ENCODE measurements around the gene ARHGAP10.

ARHGAP10 gene

GRCh38 chr4:147799986-147800555 is 68.2 kb downstream of the ARHGAP10 start:
- peak; percentile 92 for DNase-seq

- DNase-seq, result no peak
These were observed 69.9 kb downstream of the ARHGAP10 start for GRCh38 chr4:147801820-147802219.

DNA sequence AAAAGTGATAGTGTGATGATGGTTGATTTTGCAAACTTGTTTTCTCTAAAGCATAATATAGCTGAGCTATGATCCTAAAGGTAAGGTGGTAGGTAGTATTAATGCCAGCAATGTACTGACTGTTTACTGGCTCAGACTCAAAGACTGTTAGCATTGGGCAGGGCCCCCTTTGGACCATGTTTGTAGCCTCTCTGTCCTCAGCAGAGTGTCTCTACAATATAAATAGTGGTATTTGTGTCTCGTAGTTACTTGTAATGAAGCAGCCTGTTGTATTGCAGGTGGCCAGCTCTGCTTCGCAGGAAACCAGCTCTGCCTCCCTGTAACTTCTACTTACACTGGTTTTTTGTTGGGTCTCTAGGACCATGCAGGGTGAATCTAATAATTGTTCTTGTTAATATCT is 70.5 kb downstream of the ARHGAP10 start:
- no peak for DNase-seq

GRCh38 chr4:147805946-147806345 is 74.1 kb downstream of the ARHGAP10 start:
- no peak for DNase-seq

DNA sequence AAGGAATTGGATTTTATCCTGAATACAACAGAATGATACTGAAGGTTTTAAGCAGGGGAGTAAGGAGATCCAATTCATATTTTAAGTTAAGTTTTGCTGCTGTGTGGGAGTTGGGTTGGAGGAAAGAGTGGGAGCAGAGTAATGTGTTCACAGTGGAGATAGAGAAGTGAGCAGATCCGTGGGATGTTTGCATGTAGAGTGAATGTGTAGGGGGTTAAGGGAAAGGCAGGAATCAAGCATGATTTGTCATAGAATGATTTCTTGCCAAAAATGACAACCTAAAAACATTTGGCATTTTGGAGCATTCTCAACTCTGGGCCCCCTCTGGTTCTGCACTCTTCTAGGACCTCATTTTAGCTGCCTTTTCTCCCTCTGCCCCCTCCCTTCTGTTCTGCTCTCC is 76.6 kb downstream of the ARHGAP10 start:
- DNase-seq, result no peak

GRCh38 chr4:147809211-147809610 is 77.3 kb downstream of the ARHGAP10 start:
- no peak for DNase-seq

DNA sequence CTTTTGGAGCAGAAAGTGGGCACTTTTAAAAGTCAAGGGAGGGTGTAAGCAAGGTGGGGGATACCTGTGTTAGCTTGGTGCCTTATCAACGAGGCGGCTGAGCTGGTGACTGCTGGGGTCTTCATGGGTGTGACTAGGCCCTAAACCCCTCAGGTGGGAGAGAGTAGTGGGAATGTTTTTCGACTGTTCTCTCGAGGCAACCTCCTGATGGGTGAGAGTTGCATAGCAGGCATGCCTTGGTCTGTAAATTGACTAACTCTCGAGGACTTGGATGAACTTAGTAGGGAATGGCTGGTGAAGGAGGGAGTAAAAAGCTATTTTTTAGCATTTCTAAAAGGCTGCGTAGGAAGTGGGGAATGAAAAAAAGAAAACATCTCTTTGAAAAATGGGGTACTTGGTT is 80.0 kb downstream of the ARHGAP10 start:
- DNase-seq, result no peak

DNA sequence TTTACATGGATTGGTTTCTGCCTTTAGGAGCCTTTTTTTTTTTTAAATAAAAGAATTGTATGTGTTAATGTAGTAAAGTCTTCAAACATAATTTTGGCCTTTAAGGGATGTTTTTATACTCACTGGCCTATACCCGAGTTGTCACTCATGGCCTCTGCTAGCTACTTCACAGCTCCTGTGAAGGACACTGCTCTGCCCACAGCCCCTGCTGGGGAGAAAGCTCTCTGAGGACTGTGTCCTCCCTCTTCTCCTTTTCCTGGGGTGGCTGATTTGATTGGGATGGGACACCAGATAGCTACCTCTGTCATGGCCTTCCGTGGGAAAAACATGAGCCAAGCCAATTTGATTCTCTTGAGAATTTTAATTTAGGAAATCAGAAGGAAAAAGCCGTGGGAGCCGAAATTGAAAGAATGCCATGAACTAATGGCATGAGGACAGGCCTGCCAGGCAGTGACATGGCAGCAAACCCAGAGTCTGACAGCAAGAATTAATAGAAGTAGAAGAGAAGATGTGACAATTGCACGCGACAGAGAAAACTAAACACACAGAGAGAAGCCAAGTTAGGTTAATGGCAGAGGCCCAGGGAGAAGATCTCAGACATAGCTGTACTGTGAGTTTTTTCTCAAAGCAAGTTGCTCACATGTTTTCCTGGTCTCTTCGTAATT is 81.4 kb downstream of the ARHGAP10 start:
- DNase-seq, result no peak

- DNase-seq, result no peak
These were observed 82.1 kb downstream of the ARHGAP10 start for GRCh38 chr4:147813973-147814372.

- DNase-seq, result no peak
These were observed 82.5 kb downstream of the ARHGAP10 start for GRCh38 chr4:147814376-147814775.

DNA sequence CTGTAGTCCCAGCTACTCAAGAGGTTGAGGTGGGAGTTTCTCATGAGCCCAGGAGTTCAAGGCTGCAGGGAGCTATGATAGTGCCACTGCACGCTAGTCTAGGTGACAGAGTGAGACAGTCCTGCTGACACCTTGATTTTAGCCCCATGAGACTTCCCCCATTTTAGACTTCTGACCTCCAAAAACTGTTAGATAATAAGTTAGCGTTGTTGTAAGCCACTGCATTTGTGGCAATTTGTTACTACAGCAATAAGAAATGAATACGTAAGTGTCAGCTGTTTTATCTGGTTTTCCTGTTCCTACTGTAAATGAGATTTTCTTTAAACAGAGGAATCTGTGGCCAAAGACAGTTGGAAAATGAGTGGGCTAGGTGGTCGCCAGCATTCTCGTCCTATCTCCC is 83.9 kb downstream of the ARHGAP10 start:
- DNase-seq, result no peak

- no peak for DNase-seq
These were observed 84.7 kb downstream of the ARHGAP10 start for GRCh38 chr4:147816382-147817254.

GRCh38 chr4:147820975-147821374 is 89.1 kb downstream of the ARHGAP10 start:
- no peak for DNase-seq

DNA sequence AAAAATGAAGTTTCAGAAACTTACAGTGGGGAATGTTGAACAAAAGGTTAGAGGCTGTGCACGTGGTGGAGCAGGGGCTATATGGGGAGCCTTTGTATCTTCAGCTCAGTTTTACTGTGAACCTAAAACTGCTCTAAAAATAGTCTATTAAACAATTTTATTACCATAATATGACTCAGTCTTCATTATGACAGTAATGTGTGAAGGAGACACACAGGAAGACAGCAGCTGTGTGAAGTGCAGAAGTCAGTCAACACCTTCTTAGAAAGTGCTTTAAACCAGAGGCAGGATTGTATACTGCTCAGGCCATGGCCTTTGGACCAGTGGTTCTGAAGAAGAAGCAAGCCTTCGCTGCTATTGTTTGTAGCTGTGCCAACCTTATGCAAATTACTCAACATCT is 89.7 kb downstream of the ARHGAP10 start:
- DNase-seq, result peak; percentile 29

GRCh38 chr4:147822128-147822527 is 90.2 kb downstream of the ARHGAP10 start:
- DNase-seq, result no peak

DNA sequence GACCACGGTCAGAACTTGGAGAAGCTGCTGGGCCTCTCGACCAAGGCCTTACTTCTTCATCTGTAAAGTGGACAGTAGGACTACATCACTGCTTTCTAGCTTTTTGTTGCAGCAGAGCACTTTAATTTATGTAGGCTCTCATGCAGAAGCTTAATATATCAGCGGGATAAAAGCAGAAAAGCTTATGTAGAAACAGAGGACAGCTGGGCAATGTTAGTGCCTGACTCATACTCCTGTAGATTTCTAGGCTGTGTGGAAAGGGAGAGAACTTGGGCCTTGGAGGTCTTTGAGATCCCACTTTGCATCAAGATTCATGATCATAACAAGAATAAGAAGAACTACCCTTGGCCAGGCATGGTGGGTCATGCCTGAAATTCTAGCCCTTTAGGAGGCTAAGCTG is 91.2 kb downstream of the ARHGAP10 start:
- no peak for DNase-seq

DNA sequence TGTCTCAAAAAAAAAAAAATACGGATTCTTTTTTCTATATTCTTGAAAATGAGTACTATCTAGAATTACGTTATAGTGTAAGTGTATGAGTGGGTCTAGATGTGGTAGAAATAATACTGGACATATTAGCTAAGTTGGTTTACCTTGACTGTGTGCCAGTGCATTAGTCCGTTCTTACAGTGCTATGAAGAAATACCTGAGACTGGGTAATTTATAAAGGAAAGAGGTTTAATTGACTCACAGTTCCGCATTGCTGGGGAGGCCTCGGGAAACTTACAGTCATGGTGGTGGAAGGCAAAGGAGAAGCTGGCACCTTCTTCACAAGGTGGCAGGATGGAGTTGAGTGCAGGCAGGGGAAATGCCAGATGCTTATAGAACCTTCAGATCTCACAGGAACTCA is 92.4 kb downstream of the ARHGAP10 start:
- no peak for DNase-seq

- no peak for DNase-seq
These were observed 93.0 kb downstream of the ARHGAP10 start for GRCh38 chr4:147824884-147825283.

- no peak for DNase-seq
These were observed 93.8 kb downstream of the ARHGAP10 start for GRCh38 chr4:147825451-147826287.

DNA sequence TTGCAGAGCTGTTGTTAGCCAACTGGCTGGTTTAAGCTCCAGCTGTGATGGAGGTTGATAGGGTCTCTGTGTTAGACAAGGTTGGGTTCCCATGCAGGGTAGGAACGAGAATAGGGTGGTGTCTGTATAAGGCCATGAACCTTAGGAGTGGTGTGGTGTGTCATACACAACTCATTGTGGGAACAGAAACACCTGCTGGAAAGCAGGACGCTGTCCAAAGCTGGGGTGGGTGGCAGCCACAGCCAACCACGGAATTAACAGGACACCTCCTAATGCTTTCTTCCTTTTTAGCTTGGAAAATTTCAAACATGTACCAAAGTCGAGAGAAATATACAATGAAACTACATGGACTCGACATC is 94.4 kb downstream of the ARHGAP10 start:
- DNase-seq, result no peak

DNA sequence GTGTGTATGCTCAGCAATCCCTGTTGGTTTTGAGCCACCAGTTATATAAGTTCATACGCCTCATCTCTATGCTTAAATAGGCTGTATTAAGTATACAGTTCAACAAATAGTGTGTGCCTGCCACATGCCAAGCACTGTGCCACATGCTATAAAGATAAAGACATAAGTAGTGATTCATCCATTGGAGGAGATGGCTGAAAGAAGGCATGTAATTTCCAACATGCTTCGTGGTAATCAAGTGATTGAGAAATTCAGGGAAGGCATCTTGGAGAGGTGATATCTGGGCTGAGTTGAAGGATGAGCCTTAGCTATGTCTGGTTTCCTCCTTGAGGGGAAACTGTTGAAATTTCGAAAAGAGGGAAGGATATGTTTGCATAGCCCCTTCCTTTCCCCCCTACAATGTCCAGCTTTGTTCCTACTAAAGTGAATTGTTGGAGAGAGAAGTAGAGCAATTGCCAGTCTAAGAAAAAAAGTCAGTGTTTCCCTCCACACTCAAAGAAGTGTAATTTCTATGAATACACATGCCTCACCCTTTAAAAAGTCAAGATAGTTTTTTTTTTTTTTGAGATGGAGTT is 96.5 kb downstream of the ARHGAP10 start:
- no peak for DNase-seq

DNA sequence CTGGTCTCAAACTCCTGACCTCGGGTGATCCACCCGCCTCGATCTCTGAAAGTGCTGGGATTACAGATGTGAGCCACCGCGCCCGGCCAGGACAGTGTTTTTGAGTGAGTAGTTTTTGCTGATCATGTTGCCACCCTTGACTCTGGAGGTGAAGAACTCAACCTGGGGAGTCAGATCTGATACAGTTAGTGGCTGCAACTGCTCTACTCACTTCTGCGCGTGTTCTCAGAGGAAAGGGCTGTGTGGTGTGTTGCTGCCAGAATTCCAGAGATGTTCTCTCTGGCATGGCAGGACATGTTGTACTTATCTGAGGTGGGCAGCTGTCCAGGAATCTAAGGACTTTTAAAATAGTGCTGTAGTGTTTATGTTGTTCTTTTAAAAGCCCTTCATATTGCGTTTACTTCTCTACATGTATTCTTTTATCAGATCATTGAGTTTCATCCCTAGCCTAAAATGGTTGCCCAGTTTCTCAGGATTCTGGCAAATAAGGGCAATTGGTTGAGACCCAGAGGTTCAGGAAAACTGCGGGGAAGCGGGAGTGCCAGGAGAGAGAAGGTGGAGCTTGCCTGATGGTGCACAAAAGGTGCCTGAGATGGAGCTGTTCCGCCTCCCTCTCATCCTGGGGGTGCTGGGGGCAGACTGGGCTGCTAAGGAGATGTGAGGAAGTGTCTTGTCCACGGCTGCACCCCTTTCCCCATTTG is 97.7 kb downstream of the ARHGAP10 start:
- no peak for DNase-seq

All from activated CD4-positive, alpha-beta T cell treated with anti-CD3 and anti-CD28 coated beads, Interleukin-10, Interleukin-2, amounts not matched to agents 100 ng/mL and 50 ng/mL, durations not matched to agents 16 hours and 8 hours (primary cell).